Astrocyte (in vitro differentiated cells and primary cell): ENCODE data around the gene UVRAG.

Experiments
- EZH2 ChIP-seq: IDR thresholded peaks from 2 replicates; pipeline ENCODE4 v1.6.1; 2012; ENCODE audit warnings: mild to moderate bottlenecking, low read length, inconsistent platforms; ENCODE audit not compliant: insufficient read depth
- TF ChIP-seq, protein P1 (sequence below): IDR thresholded peaks from 2 replicates; pipeline ENCODE4 v1.5.1; 2011; ENCODE audit warnings: low read depth, mild to moderate bottlenecking, inconsistent platforms, low read length, moderate library complexity; ENCODE audit not compliant: insufficient read depth

DNA sequence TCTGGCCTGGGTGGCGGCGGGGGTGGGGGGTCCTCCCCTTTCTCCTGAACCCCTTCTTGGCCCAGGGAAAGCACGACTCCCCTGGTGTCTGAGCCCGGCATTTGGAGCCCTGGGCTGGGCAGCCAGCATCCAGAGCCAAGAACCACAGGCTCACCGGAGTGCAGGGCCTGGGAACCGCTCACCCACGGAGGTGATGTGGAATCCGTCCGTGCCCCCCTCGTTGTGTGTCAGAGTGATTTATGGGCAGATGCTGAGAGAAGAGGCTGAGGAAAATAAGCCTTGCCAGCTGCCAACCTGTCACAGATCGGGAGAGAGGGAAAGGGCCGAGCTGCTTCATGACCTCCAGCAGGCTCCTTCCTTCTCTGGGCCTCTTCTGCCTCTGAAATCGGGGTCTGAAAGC lies 357.6 kb downstream of the UVRAG start:
- TF ChIP-seq EZH2: no peak
- TF ChIP-seq, protein P1, sequence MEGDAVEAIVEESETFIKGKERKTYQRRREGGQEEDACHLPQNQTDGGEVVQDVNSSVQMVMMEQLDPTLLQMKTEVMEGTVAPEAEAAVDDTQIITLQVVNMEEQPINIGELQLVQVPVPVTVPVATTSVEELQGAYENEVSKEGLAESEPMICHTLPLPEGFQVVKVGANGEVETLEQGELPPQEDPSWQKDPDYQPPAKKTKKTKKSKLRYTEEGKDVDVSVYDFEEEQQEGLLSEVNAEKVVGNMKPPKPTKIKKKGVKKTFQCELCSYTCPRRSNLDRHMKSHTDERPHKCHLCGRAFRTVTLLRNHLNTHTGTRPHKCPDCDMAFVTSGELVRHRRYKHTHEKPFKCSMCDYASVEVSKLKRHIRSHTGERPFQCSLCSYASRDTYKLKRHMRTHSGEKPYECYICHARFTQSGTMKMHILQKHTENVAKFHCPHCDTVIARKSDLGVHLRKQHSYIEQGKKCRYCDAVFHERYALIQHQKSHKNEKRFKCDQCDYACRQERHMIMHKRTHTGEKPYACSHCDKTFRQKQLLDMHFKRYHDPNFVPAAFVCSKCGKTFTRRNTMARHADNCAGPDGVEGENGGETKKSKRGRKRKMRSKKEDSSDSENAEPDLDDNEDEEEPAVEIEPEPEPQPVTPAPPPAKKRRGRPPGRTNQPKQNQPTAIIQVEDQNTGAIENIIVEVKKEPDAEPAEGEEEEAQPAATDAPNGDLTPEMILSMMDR: no peak
